Measurements from ENCODE around the gene DLG2.

The DLG2 gene

GRCh38 chr11:84355911-84356310 lies 1271.2 kb downstream of the DLG2 start:
- DNase-seq, result no peak

GRCh38 chr11:84345597-84345996 lies 1281.5 kb downstream of the DLG2 start:
- Histone ChIP-seq H3K27me3 (ENCODE audit: insufficient read depth, low read depth, severe bottlenecking) (no peaks in the 10 kb centered on the region), H3K27ac (no peak overlapping the region), H3K9me3 (ENCODE audit: severe bottlenecking) (no peaks in the 10 kb centered on the region), H3K4me3 (ENCODE audit: low read depth, low read length) (no peak overlapping the region), H3K36me3 (no peaks in the 10 kb centered on the region)
- TF ChIP-seq, protein P1, sequence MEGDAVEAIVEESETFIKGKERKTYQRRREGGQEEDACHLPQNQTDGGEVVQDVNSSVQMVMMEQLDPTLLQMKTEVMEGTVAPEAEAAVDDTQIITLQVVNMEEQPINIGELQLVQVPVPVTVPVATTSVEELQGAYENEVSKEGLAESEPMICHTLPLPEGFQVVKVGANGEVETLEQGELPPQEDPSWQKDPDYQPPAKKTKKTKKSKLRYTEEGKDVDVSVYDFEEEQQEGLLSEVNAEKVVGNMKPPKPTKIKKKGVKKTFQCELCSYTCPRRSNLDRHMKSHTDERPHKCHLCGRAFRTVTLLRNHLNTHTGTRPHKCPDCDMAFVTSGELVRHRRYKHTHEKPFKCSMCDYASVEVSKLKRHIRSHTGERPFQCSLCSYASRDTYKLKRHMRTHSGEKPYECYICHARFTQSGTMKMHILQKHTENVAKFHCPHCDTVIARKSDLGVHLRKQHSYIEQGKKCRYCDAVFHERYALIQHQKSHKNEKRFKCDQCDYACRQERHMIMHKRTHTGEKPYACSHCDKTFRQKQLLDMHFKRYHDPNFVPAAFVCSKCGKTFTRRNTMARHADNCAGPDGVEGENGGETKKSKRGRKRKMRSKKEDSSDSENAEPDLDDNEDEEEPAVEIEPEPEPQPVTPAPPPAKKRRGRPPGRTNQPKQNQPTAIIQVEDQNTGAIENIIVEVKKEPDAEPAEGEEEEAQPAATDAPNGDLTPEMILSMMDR (IDR thresholded peaks at IDR 0.05; ENCODE audit: low read depth, low read length), result no peak
- no peak for DNase-seq

More at GRCh38 chr11:84355911-84356310, 1271.2 kb downstream of the DLG2 start:
- H3K27me3 ChIP-seq (ENCODE audit: insufficient read depth, low read depth, severe bottlenecking), result no peaks in the 10 kb centered on the region
- H3K27ac ChIP-seq, result no peak overlapping the region
- TF ChIP-seq, protein P1 (IDR thresholded peaks at IDR 0.05; ENCODE audit: low read depth, low read length), result no peak
- H3K9me3 ChIP-seq (ENCODE audit: severe bottlenecking), result no peaks in the 10 kb centered on the region
- no peak overlapping the region for H3K4me3 ChIP-seq (ENCODE audit: low read depth, low read length)
- no peaks in the 10 kb centered on the region for H3K36me3 ChIP-seq

DNA sequence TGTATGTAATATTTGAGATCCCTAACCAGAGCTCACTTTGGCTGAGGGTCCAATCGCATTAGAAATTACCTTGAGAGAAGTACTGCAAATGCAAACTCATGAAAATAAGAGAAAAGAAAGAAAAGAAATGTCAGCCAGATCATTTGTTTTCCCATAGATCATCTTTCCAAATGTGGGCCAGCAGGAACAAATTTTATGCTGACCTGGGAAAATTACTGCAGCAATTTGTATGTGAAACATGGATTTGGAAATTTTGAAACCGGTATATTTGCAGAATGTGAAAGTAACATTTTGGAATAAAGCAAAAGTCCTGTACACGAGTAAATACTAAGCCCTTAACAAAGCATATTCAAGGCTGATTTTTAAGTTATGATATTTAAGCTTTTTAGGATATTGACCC lies 1282.1 kb downstream of the DLG2 start:
- Histone ChIP-seq H3K4me3 (ENCODE audit: low read depth, low read length) (no peak overlapping the region), H3K36me3 (no peaks in the 10 kb centered on the region), H3K27me3 (ENCODE audit: insufficient read depth, low read depth, severe bottlenecking) (no peaks in the 10 kb centered on the region), H3K9me3 (ENCODE audit: severe bottlenecking) (no peaks in the 10 kb centered on the region), H3K27ac (no peak overlapping the region)
- TF ChIP-seq, protein P1 (IDR thresholded peaks at IDR 0.05; ENCODE audit: low read depth, low read length), result no peak
- no peak for DNase-seq

DNA sequence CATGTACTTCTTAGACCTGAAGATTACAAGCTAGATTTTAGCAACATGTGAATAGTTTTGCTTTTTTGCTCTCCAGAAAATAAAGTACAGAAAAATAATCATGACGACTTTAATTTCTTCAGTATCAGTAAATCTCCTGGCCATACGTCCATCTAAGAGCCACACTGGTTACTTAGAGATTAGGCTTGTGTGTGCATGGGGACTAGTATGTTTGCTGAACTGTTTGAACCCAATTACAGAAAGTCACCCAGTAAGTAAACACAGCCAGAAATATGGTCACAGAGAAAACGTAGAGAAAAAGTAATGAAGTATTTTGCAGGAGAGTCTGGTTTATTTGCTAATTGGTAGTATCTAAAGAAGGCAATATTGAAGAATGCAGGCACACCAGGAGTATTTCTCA lies 1287.3 kb downstream of the DLG2 start:
- H3K36me3 ChIP-seq, result no peaks in the 10 kb centered on the region
- H3K9me3 ChIP-seq (ENCODE audit: severe bottlenecking), result no peaks in the 10 kb centered on the region
- DNase-seq, result no peak
- TF ChIP-seq, protein P1 (IDR thresholded peaks at IDR 0.05; ENCODE audit: low read depth, low read length), result no peak
- no peak overlapping the region for H3K4me3 ChIP-seq (ENCODE audit: low read depth, low read length)
- no peaks in the 10 kb centered on the region for H3K27me3 ChIP-seq (ENCODE audit: insufficient read depth, low read depth, severe bottlenecking)
- no peak overlapping the region for H3K27ac ChIP-seq

GRCh38 chr11:84333221-84333620 lies 1293.9 kb downstream of the DLG2 start:
- Histone ChIP-seq H3K36me3 (no peaks in the 10 kb centered on the region), H3K27ac (no peak overlapping the region), H3K4me3 (ENCODE audit: low read depth, low read length) (no peak overlapping the region), H3K27me3 (ENCODE audit: insufficient read depth, low read depth, severe bottlenecking) (no peaks in the 10 kb centered on the region), H3K9me3 (ENCODE audit: severe bottlenecking) (no peaks in the 10 kb centered on the region)
- TF ChIP-seq, protein P1 (IDR thresholded peaks at IDR 0.05; ENCODE audit: low read depth, low read length), result no peak
- DNase-seq, result no peak

DNA sequence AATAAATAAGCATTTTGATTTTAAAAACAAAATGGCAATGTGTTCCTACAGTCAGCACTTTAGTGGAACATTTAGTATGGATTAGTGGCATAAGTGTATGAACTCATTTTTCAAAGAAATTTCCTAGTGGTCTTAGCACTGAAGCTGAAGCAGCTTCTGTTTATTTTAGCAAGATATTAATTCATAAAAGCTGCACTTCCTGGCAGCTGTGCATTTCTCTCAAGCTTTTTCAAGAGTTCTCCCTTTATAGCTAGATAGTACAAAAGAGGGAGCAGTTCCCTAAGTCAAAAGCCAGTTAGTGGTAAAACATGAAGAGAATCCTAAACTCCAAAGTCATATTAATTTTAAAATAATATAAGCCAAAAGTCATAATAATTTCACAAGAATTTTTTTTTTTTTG lies 1304.9 kb downstream of the DLG2 start:
- no peak overlapping the region for H3K27ac ChIP-seq
- TF ChIP-seq, protein P1 (IDR thresholded peaks at IDR 0.05; ENCODE audit: low read depth, low read length), result no peak
- H3K36me3 ChIP-seq, result no peaks in the 10 kb centered on the region
- H3K9me3 ChIP-seq (ENCODE audit: severe bottlenecking), result no peaks in the 10 kb centered on the region
- no peaks in the 10 kb centered on the region for H3K27me3 ChIP-seq (ENCODE audit: insufficient read depth, low read depth, severe bottlenecking)
- no peak overlapping the region for H3K4me3 ChIP-seq (ENCODE audit: low read depth, low read length)
- no peak for DNase-seq

Data from WERI-Rb-1 (cell line).